A549 (cell line): ENCODE measurements around the gene RABL6. TPM values are rescaled to one million over a fixed set of nuclear protein-coding genes. Genes with fewer than 3 reads are reported as not detected.
"Not testable (repeated sequence)": the region's sequence is repeated elsewhere in the genome, so short reads cannot be mapped to it uniquely, and the experiment has no call there.

Source experiments
- ATAC-seq, 2 experiments: fragments of 200-7000 bp in 1 of 2; fragments of >200 bp in 1 of 2; cut with Nextera tagmentation in 1 of 2; cut with Tn5 transposase in 1 of 2; 3 replicates each; pipeline versions ENCODE4 v1.8.0 to v1.9.1; 2018 to 2020; ENCODE audit warnings: mild to moderate bottlenecking in 1 of 2, moderate library complexity in 1 of 2
- CTCF ChIA-PET: fragments of 300-600 bp; sonication (Branson Sonifier 250); formaldehyde crosslinking; extraction: SDS; loops from one replicate; lab custom pipeline; 2021; ENCODE audit warnings: antibody characterized with exemption, inconsistent platforms; lab: Yijun Ruan, JAX
- POLR2A ChIA-PET: fragments of 350-600 bp; formaldehyde crosslinking; extraction: SDS; loops from one replicate; lab custom pipeline; 2021; ENCODE audit warnings: antibody characterized with exemption, inconsistent platforms; lab: Yijun Ruan, JAX
- DNase-seq, 2 experiments: peaks; one replicate each; pipeline versions ENCODE4 v3.0.0 to v3.0.0-alpha.2; 2011 to 2016; ENCODE audit warnings: low read depth in 1 of 2, low spot score in 1 of 2
- FAIRE-seq: peaks from 2 replicates; lab custom pipeline; 2011; peaks lifted over from hg19 to GRCh38; lab: Jason Lieb, UNC
- H3K27ac ChIP-seq, 2 experiments: fragments of >200 bp; sonication (Bioruptor Twin); formaldehyde crosslinking; 3 replicates each; pipeline ENCODE4 v1.5.1; 2016 to 2017
- H3K4me1 ChIP-seq: fragments of >200 bp; sonication (Bioruptor Twin); formaldehyde crosslinking; 3 replicates; pipeline ENCODE4 v1.6.1; 2016
- H3K4me2 ChIP-seq: fragments of >200 bp; sonication (Bioruptor Twin); formaldehyde crosslinking; 3 replicates; pipeline ENCODE4 v1.6.1; 2016
- H3K4me3 ChIP-seq: fragments of >200 bp; sonication (Bioruptor Twin); formaldehyde crosslinking; 3 replicates; pipeline ENCODE4 v1.5.1; 2016
- H3K9me3 ChIP-seq: fragments of >200 bp; sonication (Bioruptor Twin); formaldehyde crosslinking; 3 replicates; pipeline ENCODE4 v1.6.1; 2016
- CEBPB ChIP-seq, 2 experiments: fragments of >200 bp in 1 of 2; sonication (Bioruptor Twin) in 1 of 2; formaldehyde crosslinking in 1 of 2; IDR thresholded peaks; 2 replicates each; pipeline ENCODE4 v1.6.1; 2012 to 2016
- EP300 ChIP-seq, 2 experiments: fragments of >200 bp; sonication (Bioruptor Twin); formaldehyde crosslinking; IDR thresholded peaks; 2 replicates in 1 of 2; 3 replicates in 1 of 2; pipeline ENCODE4 v1.6.1; 2016 to 2017
- JUN ChIP-seq, 2 experiments: fragments of >200 bp; sonication (Bioruptor Twin); formaldehyde crosslinking; IDR thresholded peaks; 2 replicates in 1 of 2; 3 replicates in 1 of 2; pipeline ENCODE4 v1.6.1; 2016 to 2017
- PHF8 ChIP-seq: fragments of 200-600 bp; sonication (generic); IDR thresholded peaks from 2 replicates; pipeline ENCODE4 v1.6.1; 2016; ENCODE audit warnings: low read depth, mild to moderate bottlenecking, antibody characterized with exemption, moderate library complexity, borderline replicate concordance
- REST ChIP-seq: fragments of 200-600 bp; sonication (generic); IDR thresholded peaks from 2 replicates; pipeline ENCODE4 v1.6.1; 2016; ENCODE audit warnings: antibody characterized with exemption, mild to moderate bottlenecking, moderate library complexity
- SREBF2 ChIP-seq: fragments of 450-650 bp; IDR thresholded peaks from 2 replicates; pipeline ENCODE4 v1.6.1; 2014; ENCODE audit warnings: mild to moderate bottlenecking, moderate library complexity
- TP53 ChIP-seq: fragments of 250-450 bp; sonication (Bioruptor Pico); IDR thresholded peaks from 2 replicates; pipeline ENCODE4 v1.5.0; 2021; ENCODE audit warnings: mild to moderate bottlenecking, moderate library complexity
- ZFP36 ChIP-seq: fragments of 450-650 bp; IDR thresholded peaks from 2 replicates; pipeline ENCODE4 v1.6.1; 2014; ENCODE audit warnings: borderline replicate concordance; ENCODE audit not compliant: partially characterized antibody
- WGBS: methylation state at CpG from one replicate; pipeline ENCODE4 v1.1.6; 2017; ENCODE audit errors: missing lambda C conversion rate; 5-methylcytosine and 5-hydroxymethylcytosine counted together
- polyA plus RNA-seq, 4 experiments: library from polyadenylated mRNA; depleted of rRNA in 3 of 4; stranded (reverse); fragments of >200 nt; fragmentation: RNase III in 1 of 4; extraction: RNeasy Plus Mini Kit Qiagen cat#74134 plus additional on column Dnase treatment in 1 of 4; gene quantifications; 2 replicates in 3 of 4; 3 replicates in 1 of 4; pipeline ENCODE4 v1.2.3, GENCODE V29; 2011 to 2017
- TF ChIP-seq, protein P1 (sequence below): fragments of 250-450 bp; sonication (Bioruptor Pico); IDR thresholded peaks from 2 replicates; pipeline ENCODE4 v1.5.0; 2021; ENCODE audit warnings: mild to moderate bottlenecking, moderate library complexity, borderline replicate concordance
- TF ChIP-seq, protein P2 (sequence below): fragments of 250-450 bp; sonication (Bioruptor Pico); IDR thresholded peaks from 2 replicates; pipeline ENCODE4 v1.5.0; 2020; ENCODE audit warnings: low read depth, mild to moderate bottlenecking, moderate library complexity
- TF ChIP-seq, protein P3 (sequence below): fragments of 450-650 bp; IDR thresholded peaks from 2 replicates; pipeline ENCODE4 v1.6.1; 2014; ENCODE audit warnings: antibody characterized with exemption

Gene RABL6
- polyA plus RNA-seq, 2 of the 4 experiments (the other 2 are of a cell fraction): 46.8 to 71.4 TPM

DNA sequence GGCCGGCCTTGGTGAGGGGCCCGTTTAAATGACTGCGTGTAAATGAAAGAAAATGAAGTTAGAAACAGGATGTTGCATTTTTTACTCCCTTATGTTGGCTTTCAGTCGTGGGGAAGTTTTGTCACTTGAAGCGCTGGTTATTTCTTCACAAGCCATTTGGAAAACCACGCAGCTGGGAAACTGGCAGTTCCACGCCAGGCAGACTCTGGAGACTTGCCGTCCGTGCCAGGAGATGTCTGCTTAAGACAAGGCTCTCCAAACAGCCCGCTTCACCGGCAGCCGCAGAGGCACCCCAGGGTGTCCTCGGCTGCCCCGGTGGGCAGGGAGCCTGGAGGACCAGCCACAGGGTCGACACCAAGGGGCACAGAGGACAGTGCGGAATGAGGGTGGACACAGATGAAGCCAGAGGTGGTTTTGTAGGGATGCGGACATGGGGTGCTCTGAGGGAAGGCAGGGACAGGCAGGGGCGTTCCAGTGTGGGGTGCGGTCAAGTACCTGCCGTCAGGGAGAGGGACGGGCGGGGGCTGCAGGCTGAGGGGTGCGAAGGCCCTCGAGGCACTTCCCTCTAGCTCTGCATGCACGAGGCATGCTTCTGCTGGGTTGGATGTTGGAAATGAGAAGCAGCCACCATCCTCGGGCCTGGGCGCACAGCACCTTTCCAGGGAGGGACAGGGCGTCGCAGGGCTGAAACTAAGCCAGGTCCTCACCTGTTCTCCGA is 23.4 kb downstream of the RABL6 start:
- no peak overlapping the region for H3K4me2 ChIP-seq
- H3K9me3 ChIP-seq: no peaks in the 10 kb centered on the region
- DNase-seq (no peak), FAIRE-seq (no peak), ATAC-seq (no peak)
- H3K4me1 ChIP-seq: no peaks in the 10 kb centered on the region
- CTCF ChIA-PET: interaction anchor here (0.8 to 8.1 kb wide), 2 partner anchors 12 to 39 kb away, joined by 3 to 72 read pairs; partner anchors contain the start of gene AJM1
- POLR2A ChIA-PET: no interaction called here
- TF ChIP-seq, protein P1, sequence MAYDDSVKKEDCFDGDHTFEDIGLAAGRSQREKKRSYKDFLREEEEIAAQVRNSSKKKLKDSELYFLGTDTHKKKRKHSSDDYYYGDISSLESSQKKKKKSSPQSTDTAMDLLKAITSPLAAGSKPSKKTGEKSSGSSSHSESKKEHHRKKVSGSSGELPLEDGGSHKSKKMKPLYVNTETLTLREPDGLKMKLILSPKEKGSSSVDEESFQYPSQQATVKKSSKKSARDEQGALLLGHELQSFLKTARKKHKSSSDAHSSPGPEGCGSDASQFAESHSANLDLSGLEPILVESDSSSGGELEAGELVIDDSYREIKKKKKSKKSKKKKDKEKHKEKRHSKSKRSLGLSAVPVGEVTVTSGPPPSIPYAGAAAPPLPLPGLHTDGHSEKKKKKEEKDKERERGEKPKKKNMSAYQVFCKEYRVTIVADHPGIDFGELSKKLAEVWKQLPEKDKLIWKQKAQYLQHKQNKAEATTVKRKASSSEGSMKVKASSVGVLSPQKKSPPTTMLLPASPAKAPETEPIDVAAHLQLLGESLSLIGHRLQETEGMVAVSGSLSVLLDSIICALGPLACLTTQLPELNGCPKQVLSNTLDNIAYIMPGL (CRISPR knock-in tag): no peak
- TF ChIP-seq REST (no peak), JUN (IDR thresholded peaks at IDR 0.05) (no peak), ZFP36 (no peak), EP300 (IDR thresholded peaks at IDR 0.05) (no peak)
- H3K27ac ChIP-seq: no peak overlapping the region
- WGBS: 91% methylated on average over 28 of the region's 30 CpGs
- H3K4me3 ChIP-seq: no peak overlapping the region

- Histone ChIP-seq H3K4me3 (no peak overlapping the region), H3K4me2 (no peak overlapping the region), H3K9me3 (no peaks in the 10 kb centered on the region), H3K4me1 (no peaks in the 10 kb centered on the region), H3K27ac (no peak overlapping the region)
- ATAC-seq (no peak), DNase-seq (no peak), FAIRE-seq (no peak)
- ChIA-PET CTCF (interaction anchor here (1.1 to 8.1 kb wide), 3 partner anchors 11 to 198 kb away, joined by 3 to 72 read pairs (median 4); partner anchors contain the start of gene AJM1), POLR2A (no interaction called here)
- WGBS: 95% methylated on average over 18 of the region's 23 CpGs
- TF ChIP-seq, protein P2, sequence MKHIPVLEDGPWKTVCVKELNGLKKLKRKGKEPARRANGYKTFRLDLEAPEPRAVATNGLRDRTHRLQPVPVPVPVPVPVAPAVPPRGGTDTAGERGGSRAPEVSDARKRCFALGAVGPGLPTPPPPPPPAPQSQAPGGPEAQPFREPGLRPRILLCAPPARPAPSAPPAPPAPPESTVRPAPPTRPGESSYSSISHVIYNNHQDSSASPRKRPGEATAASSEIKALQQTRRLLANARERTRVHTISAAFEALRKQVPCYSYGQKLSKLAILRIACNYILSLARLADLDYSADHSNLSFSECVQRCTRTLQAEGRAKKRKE: no peak
- TF ChIP-seq CEBPB (IDR thresholded peaks at IDR 0.05): no peak
- TF ChIP-seq, protein P3, sequence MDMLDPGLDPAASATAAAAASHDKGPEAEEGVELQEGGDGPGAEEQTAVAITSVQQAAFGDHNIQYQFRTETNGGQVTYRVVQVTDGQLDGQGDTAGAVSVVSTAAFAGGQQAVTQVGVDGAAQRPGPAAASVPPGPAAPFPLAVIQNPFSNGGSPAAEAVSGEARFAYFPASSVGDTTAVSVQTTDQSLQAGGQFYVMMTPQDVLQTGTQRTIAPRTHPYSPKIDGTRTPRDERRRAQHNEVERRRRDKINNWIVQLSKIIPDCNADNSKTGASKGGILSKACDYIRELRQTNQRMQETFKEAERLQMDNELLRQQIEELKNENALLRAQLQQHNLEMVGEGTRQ: no peak
- no peak for TF ChIP-seq EP300 (IDR thresholded peaks at IDR 0.05)
Measured at GRCh38 chr9:136831720-136832104, 24.0 kb downstream of the RABL6 start.

- H3K4me1 ChIP-seq: no peaks in the 10 kb centered on the region
- CTCF ChIA-PET: interaction anchor here (1.1 to 8.1 kb wide), 3 partner anchors 10 to 197 kb away, joined by 3 to 72 read pairs (median 4); partner anchors contain the start of gene AJM1
- FAIRE-seq: no peak
- H3K27ac ChIP-seq: no peak overlapping the region
- WGBS: 88% methylated on average over 7 of the region's 9 CpGs
- no peaks in the 10 kb centered on the region for H3K9me3 ChIP-seq
- no peak overlapping the region for H3K4me2 ChIP-seq
- 0 out of 4 replicates have a peak, but pooled peaks of 1 of the 2 experiments have one; percentile 7 for TF ChIP-seq CEBPB (IDR thresholded peaks at IDR 0.05)
- no peak for TF ChIP-seq SREBF2
- no peak for TF ChIP-seq PHF8
- TF ChIP-seq TP53: no peak
- no peak for ATAC-seq
- no peak for DNase-seq
- no peak overlapping the region for H3K4me3 ChIP-seq
- POLR2A ChIA-PET: no interaction called here
Measured at GRCh38 chr9:136832581-136832980, 24.8 kb downstream of the RABL6 start.

- WGBS: 77% methylated on average over 12 of the region's 16 CpGs
- ATAC-seq, POLR2A ChIA-PET, H3K4me2 ChIP-seq, H3K27ac ChIP-seq, DNase-seq, FAIRE-seq, H3K4me1 ChIP-seq, H3K9me3 ChIP-seq, H3K4me3 ChIP-seq: not testable (repeated sequence)
- CTCF ChIA-PET: interaction anchor here (0.9 to 8.1 kb wide), 4 partner anchors 9 to 196 kb away, joined by 3 to 72 read pairs (median 3); partner anchors contain the start of gene AJM1
Measured at GRCh38 chr9:136833381-136834048, 25.8 kb downstream of the RABL6 start.
